D721Med (cell line): Measurements from ENCODE around the gene ERC2.

Source experiments
- DNase-seq: peaks from one replicate; pipeline ENCODE4 v3.0.0; 2011; ENCODE audit warnings: low spot score; ENCODE audit not compliant: insufficient read length
- FAIRE-seq: peaks from 2 replicates; lab custom pipeline; 2011; peaks lifted over from hg19 to GRCh38; lab: Jason Lieb, UNC
- TF ChIP-seq, protein P1 (sequence below): IDR thresholded peaks from 2 replicates; pipeline ENCODE4 v1.5.1; 2012; ENCODE audit warnings: mild to moderate bottlenecking, control low read depth; ENCODE audit not compliant: insufficient read depth; ENCODE audit errors: missing control alignments

The ERC2 gene

DNA sequence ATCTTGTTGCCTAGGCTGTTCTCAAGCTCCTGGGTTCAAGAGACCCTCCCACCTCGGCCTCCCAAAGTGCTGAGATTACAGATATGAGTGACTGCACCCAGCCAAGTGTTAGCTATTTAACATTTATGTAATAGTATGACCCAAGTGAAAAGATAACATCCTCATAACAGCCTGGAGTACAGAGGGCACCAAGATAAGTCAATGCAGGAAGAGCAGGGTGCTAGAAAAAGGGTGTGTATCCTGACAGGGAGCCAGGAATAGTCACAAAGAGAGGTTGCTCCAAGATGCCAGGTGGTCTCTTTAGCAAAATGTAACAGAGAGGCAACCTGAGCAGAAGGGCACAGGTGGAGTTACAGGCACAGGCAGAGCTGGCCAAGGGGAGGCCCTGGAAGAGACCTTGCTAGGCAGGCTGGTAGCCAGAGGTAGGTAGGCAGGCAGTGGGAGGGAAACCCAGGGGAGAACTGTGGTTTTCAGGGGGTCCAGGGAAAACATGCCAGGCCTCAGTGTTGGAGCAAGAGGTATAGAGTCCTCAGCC, 277.4 kb downstream of the ERC2 start:
- no peak for FAIRE-seq
- TF ChIP-seq, protein P1, sequence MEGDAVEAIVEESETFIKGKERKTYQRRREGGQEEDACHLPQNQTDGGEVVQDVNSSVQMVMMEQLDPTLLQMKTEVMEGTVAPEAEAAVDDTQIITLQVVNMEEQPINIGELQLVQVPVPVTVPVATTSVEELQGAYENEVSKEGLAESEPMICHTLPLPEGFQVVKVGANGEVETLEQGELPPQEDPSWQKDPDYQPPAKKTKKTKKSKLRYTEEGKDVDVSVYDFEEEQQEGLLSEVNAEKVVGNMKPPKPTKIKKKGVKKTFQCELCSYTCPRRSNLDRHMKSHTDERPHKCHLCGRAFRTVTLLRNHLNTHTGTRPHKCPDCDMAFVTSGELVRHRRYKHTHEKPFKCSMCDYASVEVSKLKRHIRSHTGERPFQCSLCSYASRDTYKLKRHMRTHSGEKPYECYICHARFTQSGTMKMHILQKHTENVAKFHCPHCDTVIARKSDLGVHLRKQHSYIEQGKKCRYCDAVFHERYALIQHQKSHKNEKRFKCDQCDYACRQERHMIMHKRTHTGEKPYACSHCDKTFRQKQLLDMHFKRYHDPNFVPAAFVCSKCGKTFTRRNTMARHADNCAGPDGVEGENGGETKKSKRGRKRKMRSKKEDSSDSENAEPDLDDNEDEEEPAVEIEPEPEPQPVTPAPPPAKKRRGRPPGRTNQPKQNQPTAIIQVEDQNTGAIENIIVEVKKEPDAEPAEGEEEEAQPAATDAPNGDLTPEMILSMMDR, result no peak
- no peak for DNase-seq

DNA sequence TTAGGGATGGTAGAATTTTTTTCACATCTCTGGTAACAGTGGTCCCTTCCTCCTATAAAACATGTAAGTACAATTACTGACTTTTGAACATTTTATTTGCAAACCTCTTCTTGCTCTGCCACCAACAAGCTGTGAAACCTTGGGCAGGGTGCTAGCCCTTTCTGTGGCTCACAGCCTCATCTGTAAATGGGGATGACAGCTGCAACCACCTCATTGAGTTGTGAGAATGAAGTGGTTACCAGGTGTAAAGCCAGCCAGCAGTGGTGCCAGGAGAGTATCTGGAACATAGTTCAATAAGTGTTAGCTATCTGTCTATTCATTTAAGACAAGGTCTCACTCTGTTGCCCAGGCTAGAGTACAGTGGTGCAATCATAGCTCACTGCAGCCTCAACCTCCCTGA, 278.1 kb downstream of the ERC2 start:
- DNase-seq (no peak), FAIRE-seq (no peak)
- TF ChIP-seq, protein P1, result no peak

DNA sequence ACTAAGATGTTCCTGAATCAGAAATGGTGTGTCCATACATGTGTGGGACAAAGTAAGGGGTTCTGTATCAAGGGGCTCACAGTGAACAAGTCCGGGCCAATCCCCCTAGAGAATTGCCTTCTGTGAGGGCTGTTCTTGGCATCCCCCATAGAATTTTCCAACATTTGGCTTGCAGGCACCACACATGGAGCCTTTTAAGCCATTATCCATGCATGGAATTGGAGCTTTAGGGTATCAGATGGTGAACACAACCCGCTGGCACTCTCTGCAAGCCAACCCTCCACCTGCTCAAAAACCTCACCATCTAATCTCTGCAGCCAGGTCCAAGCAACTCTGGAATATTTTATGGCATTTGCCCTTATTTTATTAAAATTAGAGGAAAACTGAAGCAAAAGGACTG, 278.7 kb downstream of the ERC2 start:
- FAIRE-seq (no peak), DNase-seq (no peak)
- TF ChIP-seq, protein P1, result no peak

DNA sequence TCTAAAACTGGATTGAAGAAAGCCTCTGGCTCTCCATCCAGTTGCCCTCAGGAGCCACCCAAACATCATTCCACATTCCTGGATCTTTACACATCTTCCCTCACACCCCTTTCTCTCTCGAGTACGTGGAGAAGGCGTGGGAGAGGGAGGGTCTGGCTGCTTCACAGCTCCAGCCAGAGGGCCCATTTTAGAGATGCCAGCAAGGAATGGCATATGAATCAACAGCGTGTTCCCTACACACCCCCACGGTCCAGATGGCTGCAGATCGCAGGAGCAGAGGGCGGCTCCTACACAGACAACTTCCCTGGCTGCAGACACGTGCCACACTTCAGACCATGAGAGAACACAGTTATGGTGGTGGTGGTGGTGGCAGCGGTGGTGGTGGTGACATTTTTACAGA, 280.1 kb downstream of the ERC2 start:
- no peak for DNase-seq
- FAIRE-seq, result no peak
- TF ChIP-seq, protein P1, result no peak

DNA sequence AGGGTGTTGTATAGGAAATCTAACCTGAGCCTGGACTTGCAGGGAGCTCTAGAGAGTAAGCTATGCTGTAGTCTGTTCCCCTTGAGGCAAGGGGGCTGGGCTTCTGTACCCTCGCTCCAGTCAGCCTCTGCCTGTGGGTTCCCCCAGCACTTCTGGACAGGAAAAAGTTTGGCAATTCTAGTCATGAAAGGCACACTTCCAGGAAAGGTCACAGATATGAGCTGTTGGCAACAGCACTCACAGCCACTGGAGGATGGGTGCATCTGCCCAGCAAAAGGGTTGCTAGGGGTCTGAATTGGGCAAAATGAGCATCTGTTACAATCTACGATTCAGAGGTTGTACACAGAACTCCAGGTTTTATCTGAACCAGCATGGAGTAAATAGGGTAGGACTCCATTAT, 281.2 kb downstream of the ERC2 start:
- TF ChIP-seq, protein P1, result no peak
- no peak for FAIRE-seq
- DNase-seq, result no peak

DNA sequence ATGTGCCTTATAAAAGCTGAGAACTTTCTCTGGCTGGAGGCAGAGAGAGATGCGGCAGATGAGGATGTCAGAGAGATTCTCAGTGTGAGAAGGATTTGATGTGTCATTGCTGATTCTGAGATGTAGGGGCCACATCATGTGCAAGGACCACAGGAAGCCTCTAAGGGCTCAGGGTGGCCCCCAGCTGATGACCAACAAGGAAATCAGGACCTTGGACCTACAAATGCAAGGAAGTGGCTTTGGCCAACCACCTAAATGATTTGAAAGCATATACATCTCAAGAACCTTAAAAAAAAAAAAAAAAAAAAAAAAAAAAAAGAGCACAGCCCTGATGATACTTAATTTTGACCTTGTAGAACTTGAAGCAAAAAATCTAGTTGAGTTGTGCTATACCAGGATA, 282.4 kb downstream of the ERC2 start:
- DNase-seq (no peak), FAIRE-seq (no peak)
- TF ChIP-seq, protein P1, result no peak

GRCh38 chr3:56183529-56183928, 284.7 kb downstream of the ERC2 start:
- DNase-seq, result no peak
- no peak for FAIRE-seq
- TF ChIP-seq, protein P1, result no peak
